HUES64 (cell line): ENCODE results near the gene C10orf143.

Experiments used
- H3K27ac ChIP-seq: 2 replicates; pipeline ENCODE4 v1.7.0; 2013; ENCODE audit warnings: low read depth, low read length, inconsistent platforms
- H3K27me3 ChIP-seq: 2 replicates; pipeline ENCODE4 v1.6.1; 2013; ENCODE audit warnings: mild to moderate bottlenecking, low read length; ENCODE audit not compliant: insufficient read depth
- H3K36me3 ChIP-seq: 2 replicates; pipeline ENCODE4 v1.6.1; 2013; ENCODE audit warnings: mild to moderate bottlenecking, low read length; ENCODE audit not compliant: insufficient read depth
- H3K4me1 ChIP-seq: 2 replicates; pipeline ENCODE4 v1.6.1; 2013; ENCODE audit warnings: mild to moderate bottlenecking, low read length, moderate library complexity; ENCODE audit not compliant: insufficient read depth
- H3K4me3 ChIP-seq: 2 replicates; pipeline ENCODE4 v1.5.1; 2013; ENCODE audit warnings: mild to moderate bottlenecking, low read length, moderate library complexity
- H3K9ac ChIP-seq: 2 replicates; pipeline ENCODE4 v1.6.1; 2013; ENCODE audit warnings: mild to moderate bottlenecking, low read depth, low read length
- H3K9me3 ChIP-seq: 2 replicates; pipeline ENCODE4 v1.6.1; 2013; ENCODE audit warnings: low read depth, low read length; ENCODE audit not compliant: insufficient read depth
- WGBS: fragments of 150-250, 120-280 bp; methylation state at CpG from one replicate; pipeline ENCODE4 v1.1.7; 2013; ENCODE audit warnings: missing lambda C conversion rate; 5-methylcytosine and 5-hydroxymethylcytosine counted together

C10orf143 gene

DNA sequence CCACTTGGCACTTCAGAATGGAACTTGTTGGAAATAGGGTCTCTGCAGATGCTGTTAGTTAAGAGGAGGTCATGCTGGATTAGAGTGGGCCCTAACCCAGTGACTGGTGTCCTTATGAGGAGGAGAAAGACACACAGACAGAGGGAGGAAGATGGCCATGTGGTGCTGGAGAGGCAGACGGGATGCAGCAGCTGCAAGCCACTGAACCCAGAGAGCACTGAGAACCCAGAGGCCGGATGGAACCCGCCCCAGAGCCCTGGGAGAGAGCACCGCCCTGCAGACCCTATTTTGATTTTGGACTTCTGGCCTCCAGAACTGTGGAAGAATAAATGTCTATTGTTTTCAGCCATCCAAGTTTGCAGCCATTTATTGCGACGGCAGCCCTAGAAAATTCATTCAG, 88.5 kb downstream of the C10orf143 start:
- no peak overlapping the region for H3K4me3 ChIP-seq
- H3K36me3 ChIP-seq: no peaks in the 10 kb centered on the region
- no peaks in the 10 kb centered on the region; the same call in 1 of the 2 replicates for H3K4me1 ChIP-seq
- H3K9me3 ChIP-seq: no peaks in the 10 kb centered on the region
- no peaks in the 10 kb centered on the region for H3K27me3 ChIP-seq
- WGBS: 93% methylated on average over 6 of the region's 6 CpGs
- no peak overlapping the region for H3K9ac ChIP-seq
- H3K27ac ChIP-seq: no peak overlapping the region

DNA sequence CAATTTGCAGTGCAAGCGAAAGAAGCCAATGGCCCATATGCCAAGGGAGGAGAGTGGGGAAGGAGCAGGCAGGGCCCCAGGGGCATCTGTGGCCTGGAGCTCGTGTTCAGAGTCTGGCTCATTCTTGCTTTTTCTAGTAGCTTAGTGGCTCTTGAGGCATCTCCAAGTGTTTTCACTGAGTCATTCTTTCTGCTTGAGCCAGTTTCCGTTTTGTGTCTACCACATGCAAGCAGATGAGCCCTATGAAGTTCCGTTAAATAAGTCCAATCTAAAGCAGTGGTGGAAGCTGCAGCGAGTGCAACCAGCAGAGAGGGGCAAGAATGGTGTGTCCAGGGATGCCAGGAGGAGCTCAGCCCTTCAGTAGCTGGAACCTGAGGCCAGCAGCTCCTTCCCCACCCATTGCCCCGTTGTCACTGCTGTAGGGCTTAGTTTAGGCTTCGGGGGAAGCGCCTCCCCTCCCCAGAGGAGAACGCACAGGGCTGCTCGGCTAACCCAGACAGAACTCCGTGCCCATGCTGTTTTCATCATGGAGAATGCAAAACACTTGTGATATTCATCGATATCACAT, 89.2 kb downstream of the C10orf143 start:
- Histone ChIP-seq H3K36me3 (no peaks in the 10 kb centered on the region), H3K27me3 (no peaks in the 10 kb centered on the region), H3K9me3 (no peaks in the 10 kb centered on the region), H3K9ac (no peak overlapping the region), H3K27ac (no peak overlapping the region), H3K4me1 (no peaks in the 10 kb centered on the region; the same call in 1 of the 2 replicates), H3K4me3 (no peak overlapping the region)
- 90% methylated on average over 12 of the region's 12 CpGs for WGBS

DNA sequence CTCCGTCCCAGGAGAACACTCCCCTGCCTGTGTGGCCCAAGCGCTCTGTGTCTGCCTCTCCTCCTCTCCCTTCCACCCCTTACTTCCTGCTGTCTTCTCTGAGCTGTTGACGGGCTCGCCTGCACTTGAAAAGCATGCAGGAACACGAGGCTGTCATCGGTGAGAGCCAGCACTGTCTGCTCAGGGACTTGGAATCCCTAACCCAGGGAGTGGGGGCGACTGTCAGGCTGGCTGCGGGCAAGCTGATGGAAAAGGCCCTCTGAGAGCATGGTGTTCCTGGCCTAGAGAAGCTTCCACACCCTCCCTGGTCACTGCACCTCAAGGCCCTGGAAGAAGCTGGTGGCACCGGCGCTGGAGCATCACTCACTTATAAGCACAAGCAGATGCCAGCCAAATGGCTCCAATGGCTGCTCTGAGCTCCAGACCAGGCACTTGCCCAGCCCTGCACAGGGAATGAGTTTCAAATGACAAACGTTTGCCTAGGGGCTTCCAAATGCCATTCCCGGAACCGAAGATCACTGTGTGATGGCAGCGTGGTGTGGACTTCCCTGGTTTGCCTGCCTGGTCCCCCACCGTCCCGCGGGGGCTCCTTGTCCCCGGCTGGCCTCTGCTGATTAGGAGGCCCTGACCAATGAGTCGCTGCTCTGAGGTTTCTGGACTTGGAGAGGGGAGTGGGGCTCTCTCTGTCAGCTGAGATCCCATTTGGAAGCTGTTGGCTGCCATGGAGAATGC, 89.8 kb downstream of the C10orf143 start:
- 83% methylated on average over 19 of the region's 19 CpGs for WGBS
- Histone ChIP-seq H3K9ac (no peak overlapping the region), H3K9me3 (no peaks in the 10 kb centered on the region), H3K27ac (no peak overlapping the region), H3K4me3 (no peak overlapping the region), H3K4me1 (no peaks in the 10 kb centered on the region; the same call in 1 of the 2 replicates), H3K36me3 (no peaks in the 10 kb centered on the region), H3K27me3 (no peaks in the 10 kb centered on the region)

DNA sequence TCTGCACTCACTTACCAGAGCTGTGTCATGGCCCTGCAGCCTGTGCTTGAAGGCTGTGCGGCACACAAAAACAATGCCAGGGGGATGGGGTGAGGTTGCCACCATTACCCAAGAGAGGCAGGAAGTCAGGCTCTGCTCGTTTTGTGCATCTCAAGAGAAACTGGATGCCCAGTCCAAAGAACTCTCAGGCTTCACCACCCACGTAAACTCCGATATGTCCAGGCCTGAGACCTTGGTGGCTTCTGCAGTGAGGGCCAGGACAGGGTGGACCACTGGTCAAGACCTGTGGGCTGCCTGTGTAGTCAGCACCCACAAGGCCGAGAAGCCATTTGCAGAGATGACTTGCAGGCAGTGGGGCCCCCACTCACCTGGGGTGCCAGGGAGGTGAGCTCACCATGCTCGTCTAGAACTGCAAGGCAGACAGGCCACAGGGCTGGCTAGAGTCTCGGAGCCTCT, 91.9 kb downstream of the C10orf143 start:
- no peaks in the 10 kb centered on the region; the same call in 1 of the 2 replicates for H3K4me1 ChIP-seq
- H3K27me3 ChIP-seq: no peaks in the 10 kb centered on the region
- no peak overlapping the region for H3K4me3 ChIP-seq
- no peaks in the 10 kb centered on the region for H3K36me3 ChIP-seq
- H3K27ac ChIP-seq: no peak overlapping the region
- 86% methylated on average over 7 of the region's 7 CpGs for WGBS
- H3K9ac ChIP-seq: no peak overlapping the region
- H3K9me3 ChIP-seq: no peaks in the 10 kb centered on the region

DNA sequence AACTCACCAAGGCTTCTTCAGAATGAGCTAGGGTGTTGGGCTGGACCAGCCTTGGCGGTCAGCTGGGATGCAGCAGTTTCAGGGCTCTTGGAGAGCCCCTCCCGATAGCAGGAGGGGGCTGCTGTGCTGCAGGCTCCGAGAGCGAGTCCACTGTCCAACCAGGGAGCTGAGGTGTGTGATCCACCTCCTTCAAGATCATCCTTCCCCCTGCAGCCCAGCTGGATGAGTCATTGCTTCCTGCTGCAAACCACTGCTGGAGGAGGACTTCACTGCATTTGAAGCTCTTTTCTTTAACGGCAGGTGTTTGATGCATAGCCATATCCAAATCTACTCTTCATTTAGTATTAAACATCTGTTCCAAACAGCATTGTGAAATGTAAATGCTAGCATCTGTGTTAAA, 92.4 kb downstream of the C10orf143 start:
- H3K36me3 ChIP-seq: no peaks in the 10 kb centered on the region
- H3K27ac ChIP-seq: no peak overlapping the region
- H3K9ac ChIP-seq: no peak overlapping the region
- H3K27me3 ChIP-seq: no peaks in the 10 kb centered on the region
- H3K4me3 ChIP-seq: no peak overlapping the region
- H3K4me1 ChIP-seq: no peaks in the 10 kb centered on the region; the same call in 1 of the 2 replicates
- 67% methylated on average over 5 of the region's 5 CpGs for WGBS
- H3K9me3 ChIP-seq: no peaks in the 10 kb centered on the region

DNA sequence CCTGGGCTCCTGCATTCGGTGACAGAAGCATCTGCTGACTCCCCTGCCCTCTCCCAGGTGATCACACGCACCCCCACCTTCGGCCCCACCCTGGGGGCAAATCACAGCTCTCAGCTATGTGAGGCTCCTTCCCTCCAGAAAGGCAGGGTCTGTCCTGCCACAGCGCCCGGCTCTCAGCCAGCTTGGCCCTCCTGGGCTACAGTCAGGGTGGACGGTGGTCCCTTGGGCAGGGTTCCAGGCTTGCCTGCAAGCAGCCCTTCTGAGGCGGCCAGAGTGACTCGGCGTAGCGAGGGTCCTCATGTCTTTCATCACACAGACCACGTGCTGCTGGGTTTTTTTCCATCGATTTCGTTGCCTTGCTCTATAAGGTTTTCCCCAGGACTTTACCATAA, 93.0 kb downstream of the C10orf143 start:
- no peaks in the 10 kb centered on the region for H3K36me3 ChIP-seq
- no peak overlapping the region for H3K9ac ChIP-seq
- no peak overlapping the region for H3K27ac ChIP-seq
- WGBS: 94% methylated on average over 13 of the region's 13 CpGs
- H3K4me1 ChIP-seq: no peaks in the 10 kb centered on the region; the same call in 1 of the 2 replicates
- H3K9me3 ChIP-seq: no peaks in the 10 kb centered on the region
- H3K4me3 ChIP-seq: no peak overlapping the region
- no peaks in the 10 kb centered on the region for H3K27me3 ChIP-seq

DNA sequence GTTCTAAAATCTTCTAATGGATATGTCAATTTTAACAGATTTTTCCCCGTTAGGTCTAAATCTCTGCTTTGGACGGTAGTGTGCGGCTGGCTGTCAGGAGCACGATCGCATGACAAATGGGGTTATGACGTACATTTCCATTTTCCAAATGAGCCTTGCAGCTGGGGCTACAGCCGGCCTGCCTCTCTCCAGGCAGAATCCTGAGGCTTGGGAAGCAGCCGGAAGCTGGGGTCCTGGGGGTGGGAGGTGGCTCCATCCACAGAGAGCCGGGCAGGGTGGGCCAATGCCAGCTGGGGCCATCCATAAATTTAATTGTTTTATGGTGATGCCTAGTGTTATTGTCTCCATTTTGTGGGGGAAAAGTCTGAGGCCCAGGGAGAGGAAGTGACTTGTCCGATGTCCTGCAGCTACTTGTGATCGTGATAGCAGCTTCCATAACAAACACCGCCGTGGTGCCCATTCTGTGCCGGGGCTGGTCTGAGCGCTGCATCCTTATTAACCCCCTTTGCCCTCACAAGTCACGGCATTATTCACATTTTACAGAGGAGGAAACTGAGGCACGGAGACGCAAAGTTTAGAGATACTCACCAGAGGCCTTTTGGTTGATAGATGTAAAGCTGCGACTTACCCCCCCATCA, 93.5 kb downstream of the C10orf143 start:
- no peak overlapping the region for H3K9ac ChIP-seq
- no peak overlapping the region for H3K27ac ChIP-seq
- 93% methylated on average over 19 of the region's 19 CpGs for WGBS
- H3K9me3 ChIP-seq: no peaks in the 10 kb centered on the region
- H3K36me3 ChIP-seq: no peaks in the 10 kb centered on the region
- H3K4me3 ChIP-seq: no peak overlapping the region
- H3K27me3 ChIP-seq: no peaks in the 10 kb centered on the region
- no peaks in the 10 kb centered on the region; the same call in 1 of the 2 replicates for H3K4me1 ChIP-seq

DNA sequence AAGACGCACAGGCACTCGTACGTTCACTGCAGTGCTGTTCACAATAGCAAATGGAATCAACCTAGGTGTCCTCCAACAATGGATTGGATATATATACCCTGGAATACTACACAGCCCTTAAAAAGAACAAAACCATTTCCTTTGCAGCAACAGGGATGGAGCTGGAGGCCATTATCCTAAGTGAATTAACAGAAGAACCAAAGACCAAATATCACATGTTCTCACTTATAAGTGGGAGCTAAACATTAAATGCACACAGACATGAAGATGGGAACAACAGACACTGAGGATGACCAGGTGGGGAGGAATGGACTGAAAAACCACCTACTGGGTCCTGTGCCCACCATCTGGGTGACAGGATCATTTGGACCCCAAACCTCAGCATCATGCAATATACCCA, 94.5 kb downstream of the C10orf143 start:
- Histone ChIP-seq H3K4me3 (no peak overlapping the region), H3K27me3 (no peaks in the 10 kb centered on the region), H3K4me1 (no peaks in the 10 kb centered on the region; the same call in 1 of the 2 replicates), H3K27ac (no peak overlapping the region), H3K9ac (no peak overlapping the region), H3K9me3 (no peaks in the 10 kb centered on the region), H3K36me3 (no peaks in the 10 kb centered on the region)
- whole genome bisulfite sequencing: 99% methylated on average over 3 of the region's 3 CpGs

DNA sequence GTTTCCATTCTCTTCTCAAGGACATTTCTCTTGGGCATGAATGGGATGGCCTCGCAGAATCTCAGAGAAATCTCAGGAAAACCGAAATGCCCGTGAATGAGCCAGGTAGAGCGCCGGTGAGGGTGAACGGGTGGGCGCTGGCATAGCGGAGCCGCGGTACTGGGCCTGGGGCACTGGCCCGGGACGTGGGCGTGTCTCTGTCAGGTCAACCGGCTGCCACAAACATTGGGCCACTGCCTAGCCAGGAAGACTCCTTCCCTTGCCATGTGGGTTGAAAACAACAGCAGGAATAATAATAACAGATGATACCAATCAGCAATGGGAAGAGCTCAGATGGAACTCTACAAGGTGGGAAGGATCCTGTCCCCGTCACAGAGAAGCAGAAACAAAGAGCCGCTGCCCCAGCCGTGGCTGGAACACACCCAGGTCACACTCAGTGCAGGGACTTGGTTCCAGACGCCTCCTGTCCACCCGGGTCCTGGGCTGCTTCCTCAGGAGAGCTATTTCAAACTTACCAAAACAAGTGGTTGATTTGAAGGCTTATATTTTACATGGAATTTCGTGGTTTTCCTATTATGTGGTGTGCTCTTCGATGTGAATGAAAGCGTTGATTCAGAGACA, 95.4 kb downstream of the C10orf143 start:
- no peaks in the 10 kb centered on the region; the same call in 1 of the 2 replicates for H3K4me1 ChIP-seq
- no peaks in the 10 kb centered on the region for H3K9me3 ChIP-seq
- no peak overlapping the region for H3K9ac ChIP-seq
- H3K36me3 ChIP-seq: no peaks in the 10 kb centered on the region
- H3K27me3 ChIP-seq: no peaks in the 10 kb centered on the region
- WGBS: 91% methylated on average over 22 of the region's 22 CpGs
- no peak overlapping the region for H3K27ac ChIP-seq
- no peak overlapping the region for H3K4me3 ChIP-seq

DNA sequence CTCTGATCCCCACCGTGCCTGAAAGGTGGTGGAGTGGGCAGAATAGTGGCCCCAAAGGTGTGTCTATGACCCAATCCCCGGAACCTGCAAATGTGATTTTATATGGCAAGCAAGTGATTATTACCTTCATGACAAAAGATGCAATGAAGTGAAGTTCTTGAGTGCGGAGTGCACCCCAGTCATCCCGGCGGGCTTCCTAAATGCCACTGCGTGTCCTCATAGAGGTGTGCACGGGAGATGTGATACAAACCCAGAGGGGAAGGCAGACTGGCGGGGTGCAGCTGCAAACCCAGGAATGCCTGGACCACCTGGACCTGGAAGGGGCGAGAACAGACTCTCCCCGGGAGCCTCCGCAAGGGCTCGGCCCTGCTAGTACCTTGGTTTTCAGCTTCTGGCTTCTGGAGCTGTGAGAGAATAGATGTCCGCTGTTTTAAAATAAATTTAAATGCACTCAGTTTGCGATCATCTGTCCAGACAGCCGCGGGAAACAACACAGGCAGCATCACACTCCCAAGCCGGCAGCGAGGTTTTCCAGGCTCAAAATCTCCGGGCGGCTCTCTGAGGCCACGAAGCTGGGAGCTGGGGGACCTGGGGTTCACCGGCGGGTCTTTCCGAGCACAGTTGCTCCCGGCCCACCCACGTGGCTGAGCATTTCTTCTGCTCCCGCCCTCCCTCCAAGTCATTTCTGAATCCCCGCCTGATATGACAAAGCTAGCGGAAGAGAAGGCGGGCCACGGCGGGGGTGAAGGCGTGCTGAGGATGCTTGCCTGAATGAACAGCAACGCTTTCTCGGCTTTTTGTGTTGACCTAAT, 96.2 kb downstream of the C10orf143 start:
- Histone ChIP-seq H3K4me3 (no peak overlapping the region), H3K36me3 (no peaks in the 10 kb centered on the region)

More for the DNA sequence above, 96.2 kb downstream of the C10orf143 start:
- Histone ChIP-seq H3K27me3 (no peaks in the 10 kb centered on the region), H3K9ac (no peak overlapping the region), H3K27ac (no peak overlapping the region), H3K4me1 (no peaks in the 10 kb centered on the region; the same call in 1 of the 2 replicates), H3K9me3 (no peaks in the 10 kb centered on the region)
- 94% methylated on average over 35 of the region's 35 CpGs for WGBS
